Ishikawa (cell line): ENCODE results near the gene POMGNT2.

Source experiments
- EP300 ChIP-seq: IDR thresholded peaks from 2 replicates; pipeline ENCODE4 v1.6.1; 2012; ENCODE audit warnings: borderline replicate concordance
- FOXM1 ChIP-seq: IDR thresholded peaks from 2 replicates; pipeline ENCODE4 v1.6.1; 2012; ENCODE audit warnings: low read depth, borderline replicate concordance
- RAD21 ChIP-seq: IDR thresholded peaks from 2 replicates; pipeline ENCODE4 v1.6.1; 2012; ENCODE audit warnings: low read depth
- TAF1 ChIP-seq: IDR thresholded peaks from 2 replicates; pipeline ENCODE4 v1.6.1; 2012; ENCODE audit warnings: low read depth, mild to moderate bottlenecking
- TCF12 ChIP-seq: IDR thresholded peaks from 2 replicates; pipeline ENCODE4 v1.6.1; 2012; ENCODE audit warnings: low read depth
- YY1 ChIP-seq: IDR thresholded peaks from 2 replicates; pipeline ENCODE4 v1.6.1; 2012; ENCODE audit warnings: low read depth
- TF ChIP-seq, protein P1 (sequence below): IDR thresholded peaks from 2 replicates; pipeline ENCODE4 v1.6.1; 2012
- TF ChIP-seq, protein P2 (sequence below): IDR thresholded peaks from 2 replicates; pipeline ENCODE4 v1.6.1; 2012
- TF ChIP-seq, protein P3 (sequence below): IDR thresholded peaks from 2 replicates; pipeline ENCODE4 v1.6.1; 2012; ENCODE audit warnings: low read depth, mild to moderate bottlenecking

DNA sequence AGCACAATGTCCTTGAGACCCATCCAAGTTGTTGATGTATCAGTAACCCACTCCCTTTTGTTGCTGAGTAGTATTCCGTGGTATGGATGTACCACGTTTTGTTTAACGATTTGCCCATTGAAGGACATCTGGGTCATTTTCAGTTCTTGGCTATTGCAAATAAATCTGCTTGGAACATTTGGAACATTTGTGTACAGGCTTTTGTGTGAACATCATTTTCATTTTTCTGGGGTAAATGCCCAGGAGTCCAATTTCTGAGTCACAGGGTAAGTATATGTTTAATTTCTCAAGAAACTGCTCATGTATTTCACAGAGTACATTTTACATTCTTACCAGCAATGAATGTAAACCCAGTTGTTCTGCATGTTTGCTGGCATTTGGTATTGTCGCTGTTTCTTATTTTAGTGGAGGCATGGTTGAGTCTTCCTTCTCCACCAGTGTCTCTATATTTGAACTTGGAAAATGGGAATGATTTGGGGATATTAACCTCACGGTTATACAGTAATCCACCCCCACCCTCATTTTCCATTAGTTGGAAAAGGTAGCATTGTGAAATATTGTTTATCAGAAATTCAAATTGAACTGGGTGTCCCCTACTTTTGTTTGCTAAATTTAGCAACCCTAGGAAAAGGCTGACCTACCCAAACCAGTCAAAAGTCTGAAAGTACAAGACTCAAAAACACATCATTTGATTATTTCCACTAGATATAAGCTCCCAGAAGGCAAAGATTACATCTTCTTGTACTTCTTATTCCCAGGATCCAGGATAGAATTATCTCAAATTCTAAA, 30.8 kb downstream of the POMGNT2 start:
- TF ChIP-seq YY1 (no peak), RAD21 (no peak), FOXM1 (no peak), TCF12 (no peak), TAF1 (no peak), EP300 (no peak)
- TF ChIP-seq, protein P1, sequence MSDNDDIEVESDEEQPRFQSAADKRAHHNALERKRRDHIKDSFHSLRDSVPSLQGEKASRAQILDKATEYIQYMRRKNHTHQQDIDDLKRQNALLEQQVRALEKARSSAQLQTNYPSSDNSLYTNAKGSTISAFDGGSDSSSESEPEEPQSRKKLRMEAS, result no peak
- TF ChIP-seq, protein P2, sequence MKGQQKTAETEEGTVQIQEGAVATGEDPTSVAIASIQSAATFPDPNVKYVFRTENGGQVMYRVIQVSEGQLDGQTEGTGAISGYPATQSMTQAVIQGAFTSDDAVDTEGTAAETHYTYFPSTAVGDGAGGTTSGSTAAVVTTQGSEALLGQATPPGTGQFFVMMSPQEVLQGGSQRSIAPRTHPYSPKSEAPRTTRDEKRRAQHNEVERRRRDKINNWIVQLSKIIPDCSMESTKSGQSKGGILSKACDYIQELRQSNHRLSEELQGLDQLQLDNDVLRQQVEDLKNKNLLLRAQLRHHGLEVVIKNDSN, result no peak
- TF ChIP-seq, protein P3, sequence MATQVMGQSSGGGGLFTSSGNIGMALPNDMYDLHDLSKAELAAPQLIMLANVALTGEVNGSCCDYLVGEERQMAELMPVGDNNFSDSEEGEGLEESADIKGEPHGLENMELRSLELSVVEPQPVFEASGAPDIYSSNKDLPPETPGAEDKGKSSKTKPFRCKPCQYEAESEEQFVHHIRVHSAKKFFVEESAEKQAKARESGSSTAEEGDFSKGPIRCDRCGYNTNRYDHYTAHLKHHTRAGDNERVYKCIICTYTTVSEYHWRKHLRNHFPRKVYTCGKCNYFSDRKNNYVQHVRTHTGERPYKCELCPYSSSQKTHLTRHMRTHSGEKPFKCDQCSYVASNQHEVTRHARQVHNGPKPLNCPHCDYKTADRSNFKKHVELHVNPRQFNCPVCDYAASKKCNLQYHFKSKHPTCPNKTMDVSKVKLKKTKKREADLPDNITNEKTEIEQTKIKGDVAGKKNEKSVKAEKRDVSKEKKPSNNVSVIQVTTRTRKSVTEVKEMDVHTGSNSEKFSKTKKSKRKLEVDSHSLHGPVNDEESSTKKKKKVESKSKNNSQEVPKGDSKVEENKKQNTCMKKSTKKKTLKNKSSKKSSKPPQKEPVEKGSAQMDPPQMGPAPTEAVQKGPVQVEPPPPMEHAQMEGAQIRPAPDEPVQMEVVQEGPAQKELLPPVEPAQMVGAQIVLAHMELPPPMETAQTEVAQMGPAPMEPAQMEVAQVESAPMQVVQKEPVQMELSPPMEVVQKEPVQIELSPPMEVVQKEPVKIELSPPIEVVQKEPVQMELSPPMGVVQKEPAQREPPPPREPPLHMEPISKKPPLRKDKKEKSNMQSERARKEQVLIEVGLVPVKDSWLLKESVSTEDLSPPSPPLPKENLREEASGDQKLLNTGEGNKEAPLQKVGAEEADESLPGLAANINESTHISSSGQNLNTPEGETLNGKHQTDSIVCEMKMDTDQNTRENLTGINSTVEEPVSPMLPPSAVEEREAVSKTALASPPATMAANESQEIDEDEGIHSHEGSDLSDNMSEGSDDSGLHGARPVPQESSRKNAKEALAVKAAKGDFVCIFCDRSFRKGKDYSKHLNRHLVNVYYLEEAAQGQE, result no peak
